ENCODE data around the gene ARHGAP12.

The ARHGAP12 gene

GRCh38 chr10:31949266-31949665 lies 20.6 kb upstream of the ARHGAP12 start:
- DNase-seq (ENCODE audit: low spot score) = no peak
- no peak for TF ChIP-seq CTCF (IDR thresholded peaks at IDR 0.05; ENCODE audit: borderline replicate concordance, control extremely low read depth, extremely low read depth, insufficient read depth, missing control alignments)
- in situ Hi-C loops (cut with MboI; ENCODE audit: low sequenced_read_pairs, unreplicated experiment) = no loop called here

GRCh38 chr10:31948021-31948420 lies 19.4 kb upstream of the ARHGAP12 start:
- TF ChIP-seq CTCF (IDR thresholded peaks at IDR 0.05; ENCODE audit: borderline replicate concordance, control extremely low read depth, extremely low read depth, insufficient read depth, missing control alignments) = no peak
- in situ Hi-C loops (cut with MboI; ENCODE audit: low sequenced_read_pairs, unreplicated experiment) = no loop called here
- no peak for DNase-seq (ENCODE audit: low spot score)

GRCh38 chr10:31947144-31947926 lies 18.7 kb upstream of the ARHGAP12 start:
- in situ Hi-C loops (cut with MboI; ENCODE audit: low sequenced_read_pairs, unreplicated experiment) = no loop called here
- TF ChIP-seq CTCF (IDR thresholded peaks at IDR 0.05; ENCODE audit: borderline replicate concordance, control extremely low read depth, extremely low read depth, insufficient read depth, missing control alignments) = no peak
- no peak for DNase-seq (ENCODE audit: low spot score)

- no peak for TF ChIP-seq CTCF (IDR thresholded peaks at IDR 0.05; ENCODE audit: borderline replicate concordance, control extremely low read depth, extremely low read depth, insufficient read depth, missing control alignments)
- no peak for DNase-seq (ENCODE audit: low spot score)
- in situ Hi-C loops (cut with MboI; ENCODE audit: low sequenced_read_pairs, unreplicated experiment) = no loop called here
Measured at GRCh38 chr10:31945392-31945791, 16.8 kb upstream of the ARHGAP12 start.

- TF ChIP-seq CTCF (IDR thresholded peaks at IDR 0.05; ENCODE audit: borderline replicate concordance, control extremely low read depth, extremely low read depth, insufficient read depth, missing control alignments) = no peak
- no peak for DNase-seq (ENCODE audit: low spot score)
- in situ Hi-C loops (cut with MboI; ENCODE audit: low sequenced_read_pairs, unreplicated experiment) = no loop called here
Measured at GRCh38 chr10:31944071-31944433, 15.4 kb upstream of the ARHGAP12 start.

- no peak for TF ChIP-seq CTCF (IDR thresholded peaks at IDR 0.05; ENCODE audit: borderline replicate concordance, control extremely low read depth, extremely low read depth, insufficient read depth, missing control alignments)
- in situ Hi-C loops (cut with MboI; ENCODE audit: low sequenced_read_pairs, unreplicated experiment) = no loop called here
Measured at GRCh38 chr10:31942892-31943291, 14.3 kb upstream of the ARHGAP12 start.

More at GRCh38 chr10:31942892-31943291, 14.3 kb upstream of the ARHGAP12 start:
- no peak for DNase-seq (ENCODE audit: low spot score)

Data from GM13976 (cell line).